A673 (cell line): ENCODE measurements around the gene TMEM176A.

ENCODE experiments used
- CTCF ChIP-seq: fragments of 300-800, 200-600 bp; sonication (generic); conservative IDR thresholded peaks from 2 replicates; pipeline ENCODE4 v1.5.1; 2017; ENCODE audit warnings: low read depth, mild to moderate bottlenecking, antibody characterized with exemption, low read length, moderate library complexity, mixed read lengths
- EZH2 ChIP-seq: fragments of 200-600 bp; sonication (generic); IDR thresholded peaks from 2 replicates; pipeline ENCODE4 v1.6.1; 2017; ENCODE audit warnings: borderline replicate concordance, low read depth, mild to moderate bottlenecking, mixed read lengths, antibody characterized with exemption, low read length; ENCODE audit not compliant: poor library complexity, severe bottlenecking

- TF ChIP-seq CTCF (no peak), EZH2 (no peak)
Observed at GRCh38 chr7:150820148-150820547, 19.6 kb downstream of the TMEM176A start.
